Measurements from ENCODE around the gene TBC1D16. TPM values are rescaled to one million over a fixed set of nuclear protein-coding genes. Genes with fewer than 3 reads are reported as not detected.

Gene TBC1D16
- total and polyA plus RNA-seq, 2 donors from 2014 or later: 9.1 to 68.0 TPM

GRCh38 chr17:80053102-80053501 lies 17.4 kb upstream of the TBC1D16 start:
- Histone ChIP-seq H3K27ac (ENCODE audit: low read depth in 2 of 2, low read length in 2 of 2) (peak overlapping the region in 1 of 2 donors; percentile 23), H3K4me3 (ENCODE audit: low read length in 3 of 3) (no peak overlapping the region), H3K4me1 (ENCODE audit: control insufficient read depth in 2 of 3, insufficient read depth in 2 of 3, low read depth in 1 of 3, low read length in 3 of 3) (no peaks in the 10 kb centered on the region), H3K36me3 (ENCODE audit: control insufficient read depth in 2 of 3, insufficient read depth in 3 of 3, low read length in 3 of 3) (peaks cover 0 to 4% (median 0%) of the 10 kb centered on the region in 3 donors), H3K27me3 (ENCODE audit: control insufficient read depth, insufficient read depth, low read length) (no peaks in the 10 kb centered on the region), H3K9me3 (ENCODE audit: control insufficient read depth in 2 of 3, insufficient read depth in 1 of 3, low read length in 3 of 3) (no peaks in the 10 kb centered on the region), H3K9ac (ENCODE audit: low read length in 3 of 3) (no peak overlapping the region)
- no peak for TF ChIP-seq CTCF (IDR thresholded peaks at IDR 0.05; ENCODE audit: borderline replicate concordance, extremely low read depth, insufficient read depth)
- intact Hi-C loops (cut with DNase I): no loop called here
- no peak for FAIRE-seq
- DNase-seq: peak in 1 of 5 donors; percentile 63

GRCh38 chr17:80051681-80052080 lies 16.0 kb upstream of the TBC1D16 start:
- no peak for TF ChIP-seq CTCF (IDR thresholded peaks at IDR 0.05; ENCODE audit: borderline replicate concordance, extremely low read depth, insufficient read depth)
- no peak overlapping the region for H3K27ac ChIP-seq (ENCODE audit: low read depth in 2 of 2, low read length in 2 of 2)
- H3K36me3 ChIP-seq (ENCODE audit: control insufficient read depth in 2 of 3, insufficient read depth in 3 of 3, low read length in 3 of 3): peaks cover 0 to 4% (median 0%) of the 10 kb centered on the region in 3 donors
- DNase-seq (peak in 1 of 5 donors; percentile 32), FAIRE-seq (no peak)
- H3K9ac ChIP-seq (ENCODE audit: low read length in 3 of 3): no peak overlapping the region
- no peaks in the 10 kb centered on the region for H3K4me1 ChIP-seq (ENCODE audit: control insufficient read depth in 2 of 3, insufficient read depth in 2 of 3, low read depth in 1 of 3, low read length in 3 of 3)
- H3K27me3 ChIP-seq (ENCODE audit: control insufficient read depth, insufficient read depth, low read length): no peaks in the 10 kb centered on the region
- intact Hi-C loops (cut with DNase I): no loop called here
- H3K4me3 ChIP-seq (ENCODE audit: low read length in 3 of 3): no peak overlapping the region
- H3K9me3 ChIP-seq (ENCODE audit: control insufficient read depth in 2 of 3, insufficient read depth in 1 of 3, low read length in 3 of 3): no peaks in the 10 kb centered on the region

- FAIRE-seq (no peak), DNase-seq (peak in 1 of 5 donors; percentile 46)
- no peak overlapping the region for H3K27ac ChIP-seq (ENCODE audit: low read depth in 2 of 2, low read length in 2 of 2)
- H3K36me3 ChIP-seq (ENCODE audit: control insufficient read depth in 2 of 3, insufficient read depth in 3 of 3, low read length in 3 of 3): peaks cover 0 to 4% (median 0%) of the 10 kb centered on the region in 3 donors
- H3K27me3 ChIP-seq (ENCODE audit: control insufficient read depth, insufficient read depth, low read length): no peaks in the 10 kb centered on the region
- H3K4me1 ChIP-seq (ENCODE audit: control insufficient read depth in 2 of 3, insufficient read depth in 2 of 3, low read depth in 1 of 3, low read length in 3 of 3): no peaks in the 10 kb centered on the region
- no peaks in the 10 kb centered on the region for H3K9me3 ChIP-seq (ENCODE audit: control insufficient read depth in 2 of 3, insufficient read depth in 1 of 3, low read length in 3 of 3)
- no peak overlapping the region for H3K9ac ChIP-seq (ENCODE audit: low read length in 3 of 3)
- intact Hi-C loops (cut with DNase I): no loop called here
- no peak overlapping the region for H3K4me3 ChIP-seq (ENCODE audit: low read length in 3 of 3)
- TF ChIP-seq CTCF (IDR thresholded peaks at IDR 0.05; ENCODE audit: borderline replicate concordance, extremely low read depth, insufficient read depth): no peak
Measured at GRCh38 chr17:80050706-80051105, 15.0 kb upstream of the TBC1D16 start.

GRCh38 chr17:80049986-80050385 lies 14.3 kb upstream of the TBC1D16 start:
- no peaks in the 10 kb centered on the region for H3K9me3 ChIP-seq (ENCODE audit: control insufficient read depth in 2 of 3, insufficient read depth in 1 of 3, low read length in 3 of 3)
- intact Hi-C loops (cut with DNase I): no loop called here
- DNase-seq (peak in 1 of 5 donors; percentile 59), FAIRE-seq (no peak)
- no peak overlapping the region for H3K27ac ChIP-seq (ENCODE audit: low read depth in 2 of 2, low read length in 2 of 2)
- H3K27me3 ChIP-seq (ENCODE audit: control insufficient read depth, insufficient read depth, low read length): no peaks in the 10 kb centered on the region
- TF ChIP-seq CTCF (IDR thresholded peaks at IDR 0.05; ENCODE audit: borderline replicate concordance, extremely low read depth, insufficient read depth): no peak
- H3K4me3 ChIP-seq (ENCODE audit: low read length in 3 of 3): no peak overlapping the region
- no peaks in the 10 kb centered on the region for H3K4me1 ChIP-seq (ENCODE audit: control insufficient read depth in 2 of 3, insufficient read depth in 2 of 3, low read depth in 1 of 3, low read length in 3 of 3)
- H3K36me3 ChIP-seq (ENCODE audit: control insufficient read depth in 2 of 3, insufficient read depth in 3 of 3, low read length in 3 of 3): peaks cover 0 to 4% (median 0%) of the 10 kb centered on the region in 3 donors
- no peak overlapping the region for H3K9ac ChIP-seq (ENCODE audit: low read length in 3 of 3)
